Ectodermal cell (in vitro differentiated cells): ENCODE data around the gene PPP2R5C.

ENCODE experiments used
- H3K27ac ChIP-seq: 2 replicates; pipeline ENCODE4 v1.7.0; 2013; ENCODE audit warnings: mild to moderate bottlenecking, low read depth, low read length; ENCODE audit not compliant: insufficient read depth, poor library complexity, severe bottlenecking
- H3K27me3 ChIP-seq: 2 replicates; pipeline ENCODE4 v1.7.0; 2013; ENCODE audit warnings: mild to moderate bottlenecking, low read length; ENCODE audit not compliant: insufficient read depth, control insufficient read depth, poor library complexity, severe bottlenecking
- H3K36me3 ChIP-seq: one replicate; pipeline ENCODE4 v1.7.0; 2013; ENCODE audit warnings: low read length; ENCODE audit not compliant: control insufficient read depth, insufficient read depth
- H3K4me1 ChIP-seq: one replicate; pipeline ENCODE4 v1.7.0; 2013; ENCODE audit warnings: low read length; ENCODE audit not compliant: control insufficient read depth, insufficient read depth
- H3K4me3 ChIP-seq: 2 replicates; pipeline ENCODE4 v1.7.0; 2013; ENCODE audit warnings: low read depth, low read length, control low read depth; ENCODE audit not compliant: insufficient read depth
- H3K9me3 ChIP-seq: 2 replicates; pipeline ENCODE4 v1.7.0; 2013; ENCODE audit warnings: mild to moderate bottlenecking, low read length, moderate library complexity; ENCODE audit not compliant: control insufficient read depth
- WGBS, 2 experiments: methylation state at CpG; one replicate each; pipeline ENCODE4 v1.1.7; 2013; ENCODE audit warnings: missing lambda C conversion rate in 2 of 2; 5-methylcytosine and 5-hydroxymethylcytosine counted together

PPP2R5C gene

DNA sequence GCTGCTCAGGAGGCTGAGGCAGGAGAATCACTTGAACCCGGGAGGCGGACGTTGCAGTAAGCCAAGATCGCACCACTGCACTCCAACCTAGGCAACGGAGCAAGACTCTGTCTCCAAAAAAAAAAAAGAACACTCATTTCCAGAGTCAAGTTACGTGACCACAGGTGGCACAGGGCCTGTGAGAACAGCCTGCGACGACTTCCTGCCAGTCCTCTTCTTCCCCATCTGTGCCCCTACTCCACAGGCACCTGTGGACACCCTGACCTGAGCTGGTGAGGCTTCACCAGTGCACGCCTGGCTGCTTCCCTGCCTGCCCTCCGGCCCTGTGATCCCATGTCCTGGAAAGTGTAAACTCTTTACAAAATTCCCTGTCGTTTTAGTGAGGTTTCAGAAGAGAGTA is 77.7 kb downstream of the PPP2R5C start:
- no peaks in the 10 kb centered on the region for H3K4me1 ChIP-seq
- no peaks in the 10 kb centered on the region for H3K27me3 ChIP-seq
- H3K27ac ChIP-seq: no peak overlapping the region
- no peaks in the 10 kb centered on the region for H3K36me3 ChIP-seq
- 89 to 93% methylated on average over 11 of the region's 11 CpGs for WGBS, 2 experiments
- H3K9me3 ChIP-seq: no peaks in the 10 kb centered on the region
- H3K4me3 ChIP-seq: no peak overlapping the region

- 97% methylated on average over 6 of the region's 6 CpGs for WGBS, 2 experiments
- Histone ChIP-seq H3K27me3 (no peaks in the 10 kb centered on the region), H3K9me3 (no peaks in the 10 kb centered on the region), H3K4me3 (no peak overlapping the region), H3K4me1 (no peaks in the 10 kb centered on the region), H3K27ac (no peak overlapping the region), H3K36me3 (no peaks in the 10 kb centered on the region)
Measured at GRCh38 chr14:101839661-101840060, 78.2 kb downstream of the PPP2R5C start.

- Histone ChIP-seq H3K36me3 (no peaks in the 10 kb centered on the region), H3K4me1 (no peaks in the 10 kb centered on the region), H3K4me3 (no peak overlapping the region), H3K27ac (no peak overlapping the region), H3K9me3 (no peaks in the 10 kb centered on the region), H3K27me3 (no peaks in the 10 kb centered on the region)
- 87 to 90% methylated on average over 5 of the region's 5 CpGs for WGBS, 2 experiments
Measured at GRCh38 chr14:101840649-101841369, 79.3 kb downstream of the PPP2R5C start.

- WGBS, 2 experiments: 94% methylated on average over 3 of the region's 3 CpGs
- Histone ChIP-seq H3K4me1 (no peaks in the 10 kb centered on the region), H3K4me3 (no peak overlapping the region), H3K36me3 (no peaks in the 10 kb centered on the region), H3K27me3 (no peaks in the 10 kb centered on the region), H3K27ac (no peak overlapping the region), H3K9me3 (no peaks in the 10 kb centered on the region)
Measured at GRCh38 chr14:101843038-101843437, 81.5 kb downstream of the PPP2R5C start.

GRCh38 chr14:101843665-101844064 is 82.2 kb downstream of the PPP2R5C start:
- no peaks in the 10 kb centered on the region for H3K9me3 ChIP-seq
- no peaks in the 10 kb centered on the region for H3K4me1 ChIP-seq
- WGBS, 2 experiments: 85% methylated on average over 7 of the region's 7 CpGs
- no peak overlapping the region for H3K4me3 ChIP-seq
- no peaks in the 10 kb centered on the region for H3K27me3 ChIP-seq
- no peaks in the 10 kb centered on the region for H3K36me3 ChIP-seq
- H3K27ac ChIP-seq: no peak overlapping the region

DNA sequence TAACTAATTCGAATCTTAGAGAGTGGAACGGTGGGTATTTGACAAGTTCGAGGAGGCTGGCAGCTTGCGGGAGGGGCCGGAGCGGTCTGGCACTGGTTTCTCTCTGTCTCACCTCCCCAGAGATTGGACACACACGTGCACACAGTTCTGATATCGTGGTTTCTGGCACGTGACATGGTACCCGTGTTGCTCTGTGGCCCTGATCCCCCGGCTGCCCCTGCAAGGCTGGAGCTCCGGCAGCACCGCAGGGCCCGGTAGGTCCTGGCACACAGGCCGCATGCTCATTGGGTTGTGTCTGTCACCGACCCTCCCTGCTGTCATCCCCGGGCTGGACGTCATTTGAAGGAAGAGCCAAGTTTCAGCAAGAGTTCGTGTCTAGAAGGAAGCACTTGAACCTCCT is 82.7 kb downstream of the PPP2R5C start:
- Histone ChIP-seq H3K27ac (no peak overlapping the region), H3K36me3 (no peaks in the 10 kb centered on the region), H3K9me3 (no peaks in the 10 kb centered on the region), H3K4me3 (no peak overlapping the region), H3K27me3 (no peaks in the 10 kb centered on the region), H3K4me1 (no peaks in the 10 kb centered on the region)
- 96% methylated on average over 19 of the region's 19 CpGs for WGBS, 2 experiments

DNA sequence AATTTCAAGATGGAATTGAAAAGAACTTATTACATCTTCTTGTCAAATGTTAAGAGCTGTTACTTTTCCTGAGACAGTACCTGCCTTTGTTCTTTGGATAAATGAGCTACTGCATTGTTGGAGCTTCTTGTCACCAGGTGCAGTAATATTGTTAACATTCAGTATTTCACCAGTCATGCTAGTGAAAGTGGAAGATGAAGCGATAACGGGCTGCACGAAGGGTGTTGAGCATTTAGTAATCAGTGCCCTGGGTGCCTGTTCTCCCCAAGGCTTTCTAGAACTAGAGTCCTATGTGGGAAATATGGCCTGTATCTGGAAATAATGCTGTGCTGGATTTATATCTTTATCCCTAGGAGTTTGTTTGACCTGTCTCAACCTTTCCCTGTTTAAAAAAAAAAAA is 83.2 kb downstream of the PPP2R5C start:
- Histone ChIP-seq H3K9me3 (no peaks in the 10 kb centered on the region), H3K4me3 (no peak overlapping the region), H3K27me3 (no peaks in the 10 kb centered on the region), H3K27ac (no peak overlapping the region), H3K36me3 (no peaks in the 10 kb centered on the region), H3K4me1 (no peaks in the 10 kb centered on the region)
- 95 to 96% methylated on average over 3 of the region's 3 CpGs for WGBS, 2 experiments

DNA sequence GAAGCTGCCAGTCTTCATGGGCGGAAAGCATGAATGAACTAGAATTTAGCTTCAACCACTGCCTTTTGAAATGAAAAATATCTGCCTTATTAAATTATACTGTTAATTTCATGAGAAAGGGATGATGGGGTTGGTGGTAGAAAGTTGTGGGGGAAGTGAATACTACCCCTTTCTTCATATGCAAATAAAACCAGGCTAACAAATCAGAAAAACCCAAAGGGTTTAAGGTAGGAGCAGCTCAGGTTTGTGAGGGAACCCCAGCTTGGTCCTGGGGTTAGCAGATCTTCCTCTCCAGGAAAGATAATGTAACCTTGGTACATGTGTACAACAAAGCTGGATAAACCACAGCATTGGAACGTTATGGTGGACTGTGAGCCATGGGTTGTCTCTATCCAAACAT is 84.0 kb downstream of the PPP2R5C start:
- no peaks in the 10 kb centered on the region for H3K4me1 ChIP-seq
- no peaks in the 10 kb centered on the region for H3K9me3 ChIP-seq
- 84 to 95% methylated on average over 2 of the region's 2 CpGs for WGBS, 2 experiments
- no peak overlapping the region for H3K4me3 ChIP-seq
- H3K27ac ChIP-seq: no peak overlapping the region
- no peaks in the 10 kb centered on the region for H3K27me3 ChIP-seq
- H3K36me3 ChIP-seq: no peaks in the 10 kb centered on the region

DNA sequence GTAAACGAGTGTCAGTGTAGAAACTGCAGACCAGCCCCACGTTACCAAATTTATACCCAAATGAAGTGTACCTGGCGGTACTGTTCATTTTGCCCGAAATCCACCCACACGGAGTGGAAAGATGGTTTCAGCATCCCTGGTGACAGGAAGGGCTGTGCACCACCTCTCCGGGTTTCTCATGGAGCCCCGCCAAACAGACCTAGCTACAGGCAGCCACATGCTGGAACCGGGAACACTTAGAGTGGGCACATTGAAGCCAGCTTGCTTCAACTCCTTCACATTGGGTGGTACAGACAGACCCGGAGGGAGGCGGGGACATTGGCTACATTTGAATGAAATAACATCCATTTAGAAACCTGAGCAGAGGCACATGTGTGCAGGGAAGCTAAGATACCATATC is 84.4 kb downstream of the PPP2R5C start:
- Histone ChIP-seq H3K4me1 (no peaks in the 10 kb centered on the region), H3K4me3 (no peak overlapping the region), H3K27me3 (no peaks in the 10 kb centered on the region), H3K36me3 (no peaks in the 10 kb centered on the region), H3K9me3 (no peaks in the 10 kb centered on the region), H3K27ac (no peak overlapping the region)
- WGBS, 2 experiments: 92 to 96% methylated on average over 10 of the region's 10 CpGs

DNA sequence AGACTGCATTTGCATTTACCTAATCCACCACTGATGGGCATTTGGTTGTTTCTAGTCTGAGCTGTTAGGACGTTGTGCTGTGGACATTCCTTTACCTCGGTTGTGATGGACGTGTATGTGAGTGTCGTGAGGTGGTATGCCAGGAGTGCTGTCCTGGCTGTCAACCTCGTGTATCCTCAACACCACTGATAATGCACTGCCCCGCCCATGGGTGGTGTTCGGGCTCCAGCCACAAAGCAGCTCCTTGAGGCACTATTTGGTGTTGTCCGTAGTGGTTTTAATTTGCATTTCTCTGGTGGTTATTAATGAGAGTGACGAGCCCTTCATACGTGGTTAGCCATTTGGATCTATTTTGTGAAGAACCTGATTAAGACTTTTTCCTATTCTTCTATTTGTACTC is 87.6 kb downstream of the PPP2R5C start:
- H3K4me3 ChIP-seq: no peak overlapping the region
- no peaks in the 10 kb centered on the region for H3K4me1 ChIP-seq
- no peaks in the 10 kb centered on the region for H3K9me3 ChIP-seq
- WGBS, 2 experiments: 90 to 95% methylated on average over 10 of the region's 10 CpGs
- H3K36me3 ChIP-seq: no peaks in the 10 kb centered on the region
- H3K27ac ChIP-seq: no peak overlapping the region
- no peaks in the 10 kb centered on the region for H3K27me3 ChIP-seq

DNA sequence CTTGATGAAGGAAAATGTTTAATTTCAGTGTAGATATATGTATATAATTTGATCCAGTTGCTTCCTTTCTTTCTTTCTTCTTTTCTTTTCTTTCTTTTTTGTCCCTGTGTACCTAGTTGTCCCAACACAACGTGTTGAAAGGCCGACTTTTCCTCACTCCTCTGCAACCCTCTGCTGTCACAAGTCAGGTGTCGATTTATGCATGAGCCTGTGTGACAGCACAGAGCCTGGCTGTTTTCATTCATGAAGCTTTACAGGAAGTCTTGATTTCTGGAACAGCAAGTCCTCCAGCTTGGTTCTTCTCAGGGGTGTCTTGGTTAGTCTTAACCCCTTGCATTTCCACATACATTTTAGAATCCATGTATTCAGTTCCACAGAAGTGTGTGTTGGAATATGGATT is 88.1 kb downstream of the PPP2R5C start:
- Histone ChIP-seq H3K4me1 (no peaks in the 10 kb centered on the region), H3K27ac (no peak overlapping the region), H3K27me3 (no peaks in the 10 kb centered on the region), H3K9me3 (no peaks in the 10 kb centered on the region), H3K4me3 (no peak overlapping the region), H3K36me3 (no peaks in the 10 kb centered on the region)
- 76 to 79% methylated on average over 3 of the region's 3 CpGs for WGBS, 2 experiments
